GM19463 (cell line): ENCODE data around the gene ENAH.
"Not testable (repeated sequence)": the region's sequence is repeated elsewhere in the genome, so short reads cannot be mapped to it uniquely, and the experiment has no call there.

Experiments used
- ATAC-seq: cut with Tn5 transposase; IDR thresholded peaks from one replicate; pipeline ENCODE4 v1.9.1; 2021; ENCODE audit warnings: mild to moderate bottlenecking, moderate library complexity; ENCODE audit not compliant: unreplicated experiment

Gene ENAH

GRCh38 chr1:225677350-225678124 lies 24.6 kb upstream of the ENAH start:
- no peak for ATAC-seq

- no peak for ATAC-seq
Measured at GRCh38 chr1:225674381-225674780, 21.5 kb upstream of the ENAH start.

GRCh38 chr1:225670806-225671733 lies 18.1 kb upstream of the ENAH start:
- ATAC-seq = no peak

- ATAC-seq = no peak
Measured at GRCh38 chr1:225670356-225670755, 17.4 kb upstream of the ENAH start.

- no peak for ATAC-seq
Measured at GRCh38 chr1:225668222-225668621, 15.3 kb upstream of the ENAH start.

GRCh38 chr1:225667362-225667761 lies 14.4 kb upstream of the ENAH start:
- ATAC-seq = no peak

- ATAC-seq = no peak
Measured at GRCh38 chr1:225666495-225666894, 13.6 kb upstream of the ENAH start.

GRCh38 chr1:225664762-225665161 lies 11.8 kb upstream of the ENAH start:
- ATAC-seq = no peak

- ATAC-seq = no peak
Measured at GRCh38 chr1:225662155-225662554, 9.2 kb upstream of the ENAH start.

GRCh38 chr1:225660544-225660946 lies 7.6 kb upstream of the ENAH start:
- ATAC-seq = no peak

- no peak for ATAC-seq
Measured at GRCh38 chr1:225658041-225658440, 5.1 kb upstream of the ENAH start.

- no peak for ATAC-seq
Measured at GRCh38 chr1:225657462-225657989, 4.6 kb upstream of the ENAH start.

GRCh38 chr1:225656259-225656655 lies 3.3 kb upstream of the ENAH start:
- not testable (repeated sequence) for ATAC-seq

GRCh38 chr1:225655509-225656258 lies 2.8 kb upstream of the ENAH start:
- no peak for ATAC-seq

- ATAC-seq = no peak
Measured at GRCh38 chr1:225654688-225655508, 2.0 kb upstream of the ENAH start.

GRCh38 chr1:225654277-225654597 lies 1.3 kb upstream of the ENAH start:
- no peak for ATAC-seq

GRCh38 chr1:225653463-225654276 lies 747 bp upstream of the ENAH start:
- ATAC-seq = no peak

GRCh38 chr1:225651872-225652728 lies 823 bp downstream of the ENAH start:
- no peak for ATAC-seq
